Erythroblast (primary cell): ENCODE measurements around the gene POTEI.
"Not testable (repeated sequence)": the region's sequence is repeated elsewhere in the genome, so short reads cannot be mapped to it uniquely, and the experiment has no call there.

Source experiments
- GATA1 ChIP-seq: IDR thresholded peaks from 2 replicates; pipeline ENCODE4 v1.6.1; 2011; ENCODE audit warnings: low read depth, mild to moderate bottlenecking, control low read depth, low read length, moderate library complexity
- POLR2A ChIP-seq: IDR thresholded peaks from 2 replicates; pipeline ENCODE4 v1.6.1; 2011; ENCODE audit warnings: mild to moderate bottlenecking, low read length

GRCh38 chr2:130544978-130545377 lies 35.9 kb upstream of the POTEI start:
- not testable (repeated sequence) for TF ChIP-seq POLR2A, GATA1
